GM19438 (cell line): Measurements from ENCODE around the gene LDLRAD3.

ENCODE experiments used
- ATAC-seq: cut with Tn5 transposase; IDR thresholded peaks from one replicate; pipeline ENCODE4 v1.9.1; 2021; ENCODE audit warnings: low read depth; ENCODE audit not compliant: unreplicated experiment

LDLRAD3 gene

DNA sequence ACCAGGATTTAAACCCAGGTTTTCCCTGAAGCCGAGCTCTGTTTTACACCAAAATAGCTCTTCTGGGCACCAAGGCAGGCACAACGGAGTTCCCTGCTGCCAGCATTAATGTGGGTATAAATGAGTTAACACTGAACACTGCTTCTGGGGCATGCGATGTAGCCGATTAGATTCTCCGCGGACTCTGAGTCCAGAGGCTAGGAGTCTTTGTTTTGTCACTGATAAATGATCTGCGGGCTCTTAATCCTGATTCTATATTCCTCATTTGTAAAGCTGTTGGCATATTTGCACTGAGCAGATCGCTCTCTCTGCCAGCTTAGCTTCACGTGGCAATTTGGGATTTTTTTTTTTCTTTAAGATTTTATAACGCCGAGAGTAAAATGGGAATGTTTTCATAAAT is 16.8 kb upstream of the LDLRAD3 start:
- no peak for ATAC-seq

DNA sequence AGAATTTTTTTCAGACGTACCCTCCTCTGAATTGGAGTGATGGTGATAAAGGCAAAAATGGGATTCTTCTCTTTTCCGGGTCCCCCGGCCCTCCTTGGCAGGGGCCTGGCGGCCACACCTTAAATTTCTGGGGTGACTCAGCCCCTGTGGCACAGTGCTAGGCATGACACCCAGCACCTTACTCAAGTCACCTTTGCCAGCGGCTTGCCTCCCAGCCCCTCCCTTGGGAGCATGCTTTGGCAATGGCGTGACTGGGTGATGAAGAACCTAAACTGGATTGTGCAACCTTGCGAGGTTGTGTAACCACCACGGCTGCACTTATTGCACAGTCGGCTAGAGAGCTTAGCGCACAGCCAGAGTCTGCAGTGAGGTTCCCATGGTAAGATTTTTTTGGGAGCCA is 16.2 kb upstream of the LDLRAD3 start:
- no peak for ATAC-seq

DNA sequence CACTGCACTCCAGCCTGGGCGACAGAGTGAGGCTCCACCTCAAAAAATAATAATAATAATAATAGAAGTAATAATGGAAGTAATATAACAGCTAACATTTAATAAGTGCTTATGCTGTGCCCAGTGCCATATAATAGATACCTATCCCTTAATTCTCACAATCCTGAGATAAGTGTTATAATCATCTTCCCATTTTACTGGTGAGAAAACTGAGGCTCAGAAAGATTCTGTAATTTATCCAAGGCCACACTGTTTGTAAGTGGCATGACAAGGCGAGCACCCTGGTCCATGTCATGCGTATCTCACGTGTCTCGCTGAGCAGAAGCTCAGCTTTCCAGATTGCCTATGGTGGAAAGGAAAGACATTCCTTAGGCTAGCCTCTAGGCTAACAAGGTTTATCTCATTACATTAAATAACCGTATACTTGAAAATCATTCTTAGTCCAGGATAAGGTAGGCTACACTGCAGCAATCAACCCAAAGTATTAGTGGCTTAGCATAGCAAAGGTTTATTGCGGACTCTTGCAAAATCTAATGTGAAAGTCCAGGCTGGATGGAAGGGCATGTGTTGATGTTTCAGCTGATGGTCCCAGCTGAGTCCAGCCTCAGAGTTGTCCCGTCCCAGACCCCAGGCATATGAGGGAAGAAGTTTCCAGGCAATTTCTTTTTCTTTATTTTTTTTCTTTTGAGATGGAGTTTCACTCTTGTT is 15.0 kb upstream of the LDLRAD3 start:
- ATAC-seq, result no peak

DNA sequence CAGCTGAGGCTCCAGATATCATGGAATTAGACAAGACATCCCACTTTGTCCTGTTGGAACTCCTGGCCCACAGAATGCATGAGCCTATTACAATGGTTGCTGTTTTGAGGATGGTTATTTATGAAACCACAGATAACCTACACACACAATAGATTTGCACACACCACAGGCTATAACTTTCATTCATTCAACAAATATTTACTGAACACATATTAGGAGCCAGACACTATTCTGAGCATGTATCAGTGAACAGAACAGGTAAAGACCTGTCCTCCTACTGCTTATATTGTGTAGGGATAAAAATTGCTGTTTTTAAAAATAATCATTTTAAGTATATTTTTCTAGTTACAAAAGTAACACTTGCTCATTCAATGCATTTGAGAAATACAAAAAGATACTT is 13.4 kb upstream of the LDLRAD3 start:
- no peak for ATAC-seq

DNA sequence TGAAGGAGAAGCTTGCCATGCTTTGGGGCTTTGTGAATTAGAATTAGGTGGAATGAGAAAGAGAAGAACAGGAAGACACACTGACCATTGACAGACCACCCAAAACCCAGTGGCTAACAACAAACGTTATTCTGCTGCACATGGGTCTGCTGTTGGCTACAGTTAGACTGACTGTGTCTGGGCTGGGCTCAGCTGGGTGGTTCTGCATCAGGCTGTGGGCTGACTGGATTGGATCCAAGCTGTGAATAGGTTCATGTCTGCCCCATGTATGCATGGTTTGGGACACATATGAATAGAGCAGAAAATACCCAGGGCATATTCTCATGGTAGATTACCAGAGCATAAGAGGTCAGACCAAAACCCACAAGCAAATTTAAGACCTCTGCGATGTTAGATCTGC is 11.7 kb upstream of the LDLRAD3 start:
- no peak for ATAC-seq

DNA sequence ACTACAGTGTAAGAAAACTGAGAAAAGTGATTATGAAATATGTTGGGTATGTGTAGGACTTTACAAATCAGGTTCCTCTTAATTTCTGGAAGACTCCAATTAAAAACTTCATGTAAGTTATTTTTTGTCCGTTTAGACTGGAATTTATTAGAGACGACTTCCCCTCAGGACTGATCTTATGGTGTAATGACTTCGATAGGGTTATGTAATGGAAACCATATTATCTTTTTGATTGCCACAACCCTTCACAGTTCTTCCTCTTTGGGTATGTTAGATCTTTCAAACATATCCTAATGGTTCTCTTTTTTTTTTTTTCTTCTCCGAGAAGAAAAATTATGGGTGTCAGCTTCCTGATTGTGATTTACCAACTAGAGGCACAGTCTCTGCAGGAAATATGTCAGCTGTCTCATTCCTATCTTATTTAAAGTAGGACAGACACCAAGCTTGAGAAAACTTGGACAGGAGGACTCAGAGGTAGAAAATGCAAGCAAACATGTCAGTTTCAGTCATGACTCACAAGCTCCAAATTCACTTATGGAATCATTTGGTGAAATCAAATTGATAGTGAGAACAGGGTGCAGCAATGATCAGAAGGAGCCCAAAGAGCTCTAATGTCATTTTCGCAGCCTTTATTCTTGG is 11.1 kb upstream of the LDLRAD3 start:
- no peak for ATAC-seq

DNA sequence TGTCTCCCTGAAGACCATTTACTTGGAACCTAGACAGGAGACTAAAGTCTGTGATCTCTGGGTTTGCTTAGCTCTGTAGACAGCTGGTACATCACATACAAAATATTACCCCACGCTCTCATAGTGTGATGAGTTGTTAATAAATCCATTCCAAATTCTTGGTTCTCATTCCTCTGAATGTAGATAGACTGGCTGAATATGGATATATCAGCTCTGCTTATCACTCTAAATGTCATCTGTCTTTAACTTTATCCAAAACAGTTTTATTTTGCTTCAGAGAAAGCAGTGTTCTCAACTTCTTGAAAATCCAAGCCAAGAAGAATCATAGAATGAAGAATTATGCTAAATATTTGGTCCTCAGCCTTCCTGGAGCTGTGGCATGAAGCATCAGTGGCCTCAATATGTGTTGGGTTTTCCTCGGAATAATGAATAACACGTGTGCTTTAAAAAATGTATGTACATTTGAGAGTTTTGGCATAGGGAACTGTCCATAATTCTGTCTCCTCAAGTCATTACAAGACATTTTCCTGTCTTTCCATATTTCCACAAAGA is 10.5 kb upstream of the LDLRAD3 start:
- no peak for ATAC-seq

DNA sequence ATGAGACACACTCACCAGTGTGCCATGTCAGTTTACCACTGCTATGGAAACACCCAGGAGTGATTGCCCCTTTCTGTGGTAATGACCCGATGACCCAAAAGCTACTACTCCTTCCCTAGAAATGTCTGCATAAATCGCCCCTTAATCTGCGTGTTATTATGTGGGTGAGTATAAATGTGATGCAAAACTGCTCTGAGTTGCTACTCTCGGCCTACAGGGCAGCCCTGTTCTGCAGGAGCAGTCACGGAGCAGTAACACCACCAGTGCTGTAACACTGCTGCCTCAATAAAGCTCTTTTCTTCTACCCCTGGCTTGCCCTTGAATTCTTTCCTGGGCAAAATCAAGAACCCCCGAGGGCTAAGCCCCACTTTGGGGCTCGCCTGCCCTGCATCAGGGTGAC is 9.6 kb upstream of the LDLRAD3 start:
- no peak for ATAC-seq

DNA sequence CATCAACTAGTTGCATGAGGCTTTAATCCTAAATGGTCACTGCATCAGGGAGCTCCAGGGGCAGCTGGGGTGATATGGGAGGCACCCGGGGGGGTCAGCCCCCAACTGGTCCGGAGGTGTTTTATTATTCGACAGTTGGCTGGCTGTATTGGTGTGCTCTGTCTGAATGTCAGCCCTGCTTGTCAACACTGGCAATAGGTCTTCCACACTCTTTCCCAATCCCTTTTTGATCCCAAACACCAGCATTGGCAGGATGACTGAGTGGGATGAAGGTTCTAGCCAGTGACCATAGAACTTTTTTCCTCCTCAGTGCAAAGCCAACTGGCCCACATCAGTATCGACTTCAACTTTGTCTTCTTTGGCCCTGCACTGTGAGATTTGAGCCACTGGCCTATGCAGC is 8.9 kb upstream of the LDLRAD3 start:
- no peak for ATAC-seq

DNA sequence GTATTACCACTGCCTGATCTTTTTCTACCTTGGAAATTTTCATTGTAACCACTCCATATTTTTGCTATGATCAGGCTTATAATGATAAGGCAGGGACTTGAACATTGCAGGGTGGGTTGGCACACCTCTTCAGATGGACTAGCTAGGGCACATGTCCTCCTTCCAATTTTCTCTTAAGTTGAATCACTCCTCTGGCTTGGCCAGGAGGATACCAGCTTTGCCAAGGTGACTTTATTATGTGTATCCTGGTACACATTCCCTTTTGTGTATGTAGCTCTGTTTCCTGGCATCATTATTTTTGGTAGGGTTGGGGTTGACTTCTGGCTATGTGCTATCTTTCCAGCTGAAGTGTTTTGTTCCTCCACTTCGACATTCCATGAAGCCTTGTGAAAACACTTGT is 8.5 kb upstream of the LDLRAD3 start:
- no peak for ATAC-seq

DNA sequence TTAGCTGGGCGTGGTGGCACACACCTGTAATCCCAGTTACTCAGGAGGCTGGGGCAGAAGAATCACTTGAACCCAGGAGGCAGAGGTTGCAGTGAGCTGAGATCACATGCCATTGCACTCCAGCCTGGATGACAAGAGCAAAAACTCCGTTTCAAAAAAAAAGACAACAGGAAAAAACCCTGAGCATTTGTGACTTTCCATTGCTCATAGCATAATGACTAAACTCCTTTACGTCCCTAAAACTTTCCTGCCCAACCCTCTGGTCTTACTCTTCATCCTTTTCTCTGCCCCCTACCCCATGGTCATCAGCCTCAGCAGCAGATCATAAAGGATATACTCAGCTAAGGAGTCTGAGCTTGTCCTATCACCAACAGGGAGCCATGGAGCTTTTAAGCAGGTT is 6.8 kb upstream of the LDLRAD3 start:
- ATAC-seq, result no peak

DNA sequence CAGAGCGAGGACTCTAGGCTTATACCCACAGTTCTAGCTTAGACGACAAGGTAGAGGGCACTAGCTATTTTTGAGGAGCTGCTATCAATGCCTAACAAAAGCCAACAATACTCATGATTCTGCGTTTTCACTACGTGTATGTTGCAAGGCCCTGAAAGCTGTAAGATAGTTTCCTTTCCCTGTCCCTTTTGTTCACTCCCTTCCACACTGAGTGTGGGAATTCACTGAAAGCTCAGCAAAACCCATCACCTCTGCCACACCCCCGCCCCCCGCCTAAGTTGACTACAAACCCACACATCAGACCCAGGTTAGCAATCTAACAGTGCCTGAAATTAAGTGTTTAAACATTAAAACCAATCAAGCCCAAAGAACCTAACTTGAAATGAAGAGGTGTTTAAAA is 6.2 kb upstream of the LDLRAD3 start:
- ATAC-seq, result no peak

DNA sequence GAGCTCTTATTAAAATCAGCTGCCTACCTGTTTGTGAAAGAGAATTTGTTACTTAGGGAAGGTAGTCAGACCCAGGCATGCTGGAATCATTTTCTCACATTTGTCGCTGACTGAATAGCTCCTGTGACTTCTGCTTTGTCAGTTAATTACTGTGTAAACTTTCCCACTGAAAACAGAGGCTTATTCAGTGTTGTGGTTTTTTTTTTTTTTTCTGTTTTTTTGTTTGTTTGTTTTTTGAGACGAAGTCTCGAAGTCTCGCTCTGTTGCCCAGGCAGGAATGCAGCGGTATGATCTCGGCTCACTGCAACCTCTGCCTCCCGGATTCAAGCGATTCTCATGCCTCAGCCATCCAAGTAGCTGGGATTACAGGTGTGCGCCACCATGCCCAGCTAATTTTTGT is 5.6 kb upstream of the LDLRAD3 start:
- ATAC-seq, result no peak

DNA sequence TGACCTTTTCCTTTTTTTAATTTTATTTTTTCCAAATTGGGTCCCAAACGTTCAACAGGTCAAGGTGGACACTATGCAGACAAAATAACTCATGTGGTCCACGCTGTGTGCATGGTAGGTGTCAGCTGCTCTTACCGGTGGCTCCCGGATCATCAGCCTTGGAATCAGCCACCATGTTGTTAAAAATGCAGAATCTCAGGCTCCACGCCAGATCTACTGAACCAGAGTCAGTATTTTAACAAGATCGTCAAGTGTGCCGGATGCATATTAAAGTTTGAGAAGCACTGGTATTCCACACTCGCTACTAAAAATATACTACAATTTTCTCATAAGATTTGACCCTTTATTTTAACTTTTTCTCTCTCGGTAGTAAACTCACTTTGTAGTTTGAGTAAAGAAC is 553 bp upstream of the LDLRAD3 start:
- ATAC-seq, result no peak

DNA sequence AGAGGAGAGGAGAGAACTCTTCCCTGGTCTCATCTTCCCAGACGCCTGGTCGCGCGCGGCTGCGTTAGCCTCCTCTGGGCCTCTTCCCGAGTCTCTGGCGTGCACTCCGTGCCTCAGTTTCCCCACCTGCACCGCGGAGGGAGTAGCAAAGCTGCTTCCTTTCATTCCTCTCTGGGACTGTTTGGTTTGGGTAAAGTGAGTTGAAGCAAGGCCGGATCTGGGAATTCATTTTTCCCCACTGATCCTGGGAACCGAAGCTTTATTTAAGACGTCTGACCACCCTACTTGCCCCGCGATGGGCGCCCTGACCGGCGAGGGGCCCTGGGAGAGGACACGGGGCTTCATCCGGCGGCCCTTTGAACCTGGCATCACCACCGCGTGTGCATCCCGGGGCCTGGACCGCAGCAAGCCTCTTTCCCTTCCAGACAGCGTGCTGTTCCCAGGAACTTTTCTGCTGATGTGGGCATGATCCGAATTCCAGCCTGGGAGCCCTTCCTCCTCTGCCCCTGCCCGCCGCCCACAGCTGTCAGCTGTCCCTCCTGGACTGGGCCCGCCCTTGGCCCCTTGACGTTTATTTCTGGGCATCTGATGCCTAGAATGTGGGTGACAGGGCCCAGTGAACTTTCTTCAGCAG is 758 bp downstream of the LDLRAD3 start:
- no peak for ATAC-seq

DNA sequence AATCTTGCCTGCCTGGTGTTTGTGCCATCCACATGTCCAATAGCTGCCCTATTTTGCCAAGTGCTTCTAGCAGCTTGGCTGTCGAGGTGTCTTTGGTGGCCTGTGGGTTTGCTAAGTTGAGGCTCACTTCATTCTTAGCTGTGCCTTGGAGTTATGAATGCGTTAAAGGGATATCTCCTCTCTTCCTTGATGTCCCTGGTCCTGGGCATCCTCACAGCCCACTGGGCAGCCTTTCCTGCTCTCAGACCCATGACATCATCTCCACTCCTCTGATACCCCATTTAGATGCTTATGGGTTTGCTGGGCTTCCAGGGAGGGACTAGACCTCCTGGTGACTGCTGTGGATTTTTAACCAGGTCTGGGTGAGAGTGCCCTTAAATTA is 1.3 kb downstream of the LDLRAD3 start:
- no peak for ATAC-seq

DNA sequence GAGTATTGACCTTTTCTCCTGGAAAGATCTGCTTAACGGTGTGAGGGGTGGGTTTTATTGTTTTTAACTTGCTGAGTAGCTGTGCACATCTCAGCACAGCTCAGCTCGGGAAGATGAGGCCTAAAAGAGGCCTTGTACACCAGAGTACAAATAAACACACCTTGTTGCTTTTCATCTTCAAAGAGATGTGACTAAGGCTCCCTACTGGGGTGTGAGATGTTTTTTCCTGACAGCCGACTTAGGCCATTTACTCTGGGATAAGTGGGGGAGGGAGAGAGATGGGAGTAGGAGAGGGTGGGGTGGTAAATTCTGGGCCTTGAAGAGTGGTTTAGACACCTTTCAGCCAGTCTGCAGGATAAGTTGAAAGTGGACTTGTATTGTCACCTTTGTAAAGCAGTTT is 2.9 kb downstream of the LDLRAD3 start:
- no peak for ATAC-seq

DNA sequence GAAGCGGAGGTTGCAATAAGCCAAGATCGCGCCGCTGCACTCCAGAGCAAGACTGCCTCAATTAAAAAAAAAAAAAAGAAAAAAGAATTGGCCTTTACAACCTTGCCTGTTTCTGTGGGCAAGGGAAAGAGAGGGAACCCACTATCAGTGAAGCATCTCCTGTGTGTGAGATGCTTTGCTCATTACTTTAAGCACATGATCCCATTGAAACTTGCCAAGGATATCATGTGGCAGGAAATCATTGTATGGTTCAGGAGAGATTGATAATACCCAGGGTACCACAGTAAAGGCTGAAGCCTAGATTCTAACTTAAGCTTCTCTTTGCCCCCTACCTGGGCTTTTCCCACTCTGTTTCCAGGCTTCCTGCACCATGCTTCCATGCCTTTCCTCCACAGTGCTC is 3.6 kb downstream of the LDLRAD3 start:
- no peak for ATAC-seq

DNA sequence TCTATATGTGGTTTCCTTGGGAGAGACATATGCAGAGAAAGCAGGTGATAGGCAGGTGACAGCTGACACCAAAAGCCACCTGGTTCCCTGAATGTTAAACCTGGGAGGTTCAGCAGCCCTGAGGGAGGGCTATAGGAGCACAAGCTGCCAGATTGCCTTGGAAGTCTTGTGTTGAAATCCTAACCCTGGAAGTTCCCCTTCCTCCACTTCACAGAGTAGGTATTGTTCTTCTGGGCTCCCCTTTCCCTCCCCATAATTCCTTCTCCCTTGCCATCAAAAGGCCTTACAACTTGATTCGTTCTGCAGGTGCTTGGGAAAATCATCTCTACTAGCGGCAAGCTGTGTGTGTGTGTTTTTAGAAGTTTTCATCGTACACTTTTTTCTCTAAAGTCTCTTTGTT is 5.4 kb downstream of the LDLRAD3 start:
- no peak for ATAC-seq

DNA sequence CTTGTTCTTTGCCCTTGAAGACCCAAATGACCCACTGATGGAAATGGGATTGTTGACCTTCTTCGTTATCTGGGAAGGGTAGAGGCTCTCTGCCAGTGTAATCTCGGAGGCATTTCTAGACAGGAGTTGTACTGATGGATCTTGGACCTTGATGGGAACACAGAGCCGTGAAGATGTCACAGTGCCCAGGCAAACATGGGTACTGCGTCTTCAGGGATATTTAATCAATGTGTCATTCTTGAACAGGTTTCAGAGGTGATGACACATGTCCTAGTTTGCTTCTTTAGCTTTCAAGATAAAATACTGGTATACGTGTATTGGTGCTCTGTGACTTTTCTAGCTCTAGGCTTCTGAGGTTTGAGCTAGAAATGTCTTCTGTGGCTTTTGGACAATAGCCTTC is 6.2 kb downstream of the LDLRAD3 start:
- no peak for ATAC-seq

DNA sequence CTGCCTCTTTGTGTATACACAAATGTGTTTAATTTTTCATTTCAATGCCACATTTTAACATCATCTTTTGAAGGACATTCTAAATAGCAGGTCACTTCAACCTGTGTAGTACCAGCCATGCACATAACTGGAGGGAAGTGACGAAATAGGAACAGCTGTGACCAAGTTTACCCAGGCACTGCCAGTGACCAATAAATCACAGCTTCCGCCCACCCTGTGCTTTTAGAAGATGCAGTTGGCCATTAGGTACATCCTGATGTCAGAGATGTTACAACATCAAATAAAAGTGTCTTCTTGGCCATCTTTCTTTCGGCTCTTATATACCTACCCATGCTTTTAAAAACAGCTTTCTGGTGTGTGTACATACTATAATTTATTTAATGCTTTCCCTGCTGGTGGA is 7.8 kb downstream of the LDLRAD3 start:
- no peak for ATAC-seq
